HepG2 (cell line): ENCODE results near the gene SRCIN1. TPM values are rescaled to one million over a fixed set of nuclear protein-coding genes. Genes with fewer than 3 reads are reported as not detected.

Experiments
- ATAC-seq: fragments of 200-7000 bp; cut with Tn5 transposase; 3 replicates; pipeline ENCODE4 v1.9.1; 2020; ENCODE audit warnings: mild to moderate bottlenecking, moderate library complexity
- BruUV-seq: library from RNA; stranded (reverse); fragments of 400-500 nt; replicated peaks from 2 replicates; lab custom pipeline; 2021; lab: Mats Ljungman, UMichigan
- CTCF ChIA-PET: fragments of 300-600 bp; formaldehyde crosslinking; extraction: SDS; loops from one replicate; lab custom pipeline; 2021; ENCODE audit warnings: low total read pairs, inconsistent platforms, low intra/inter-chr PET ratio; lab: Yijun Ruan, JAX
- POLR2A ChIA-PET: fragments of 350-600 bp; sonication (Branson Sonifier 250); formaldehyde crosslinking; loops from one replicate; lab custom pipeline; 2020; ENCODE audit warnings: antibody characterized with exemption, inconsistent platforms; lab: Yijun Ruan, JAX
- DNase-seq: peaks from one replicate; pipeline ENCODE4 v3.0.0-alpha.2; 2015; ENCODE audit warnings: low spot score
- FAIRE-seq: peaks from 3 replicates; lab custom pipeline; 2011; peaks lifted over from hg19 to GRCh38; lab: Jason Lieb, UNC
- H2AFZ ChIP-seq: one replicate; pipeline ENCODE4 v1.6.1; 2011; ENCODE audit warnings: low read length, inconsistent platforms
- H3K27ac ChIP-seq: fragments of 300-600 bp; 3 replicates; pipeline ENCODE4 v1.8.0; 2011; ENCODE audit warnings: mixed run types, mild to moderate bottlenecking, mixed read lengths, low read length, inconsistent platforms; ENCODE audit not compliant: insufficient read depth; ENCODE audit errors: extremely low read length
- H3K27me3 ChIP-seq, 2 experiments: fragments of 200-600 bp in 1 of 2; 2 replicates in 1 of 2; 3 replicates in 1 of 2; pipeline versions ENCODE4 v1.6.0 to v1.8.0; 2011; ENCODE audit warnings: low read length in 2 of 2, mild to moderate bottlenecking in 2 of 2, moderate library complexity in 2 of 2, inconsistent platforms in 1 of 2; ENCODE audit not compliant: insufficient read depth in 2 of 2, control insufficient read depth in 1 of 2
- H3K36me3 ChIP-seq, 2 experiments: fragments of 200-600 bp in 1 of 2; replicated peaks in 1 of 2; 2 replicates in 1 of 2; 3 replicates in 1 of 2; pipeline versions ENCODE4 v1.5.1 to v1.8.0; 2011; ENCODE audit warnings: low read length in 2 of 2, inconsistent platforms in 1 of 2; ENCODE audit not compliant: insufficient read depth in 2 of 2, control insufficient read depth in 1 of 2
- H3K4me1 ChIP-seq: 2 replicates; pipeline ENCODE4 v1.5.1; 2012; ENCODE audit warnings: low read length, inconsistent platforms; ENCODE audit not compliant: insufficient read depth
- H3K4me2 ChIP-seq: 2 replicates; pipeline ENCODE4 v1.6.0; 2011; ENCODE audit warnings: low read depth, low read length, inconsistent platforms
- H3K4me3 ChIP-seq, 3 experiments: fragments of 200-600 bp in 1 of 3; sonication (generic), shearing (Covaris generic) in 1 of 3; replicated peaks in 1 of 3; 2 replicates each; pipeline ENCODE4 v1.5.1; 2011 to 2016; ENCODE audit warnings: low read length in 3 of 3, inconsistent platforms in 2 of 3, low read depth in 2 of 3, mild to moderate bottlenecking in 2 of 3, control low read depth in 1 of 3, mixed read lengths in 1 of 3; ENCODE audit not compliant: insufficient read depth in 1 of 3
- H3K79me2 ChIP-seq: one replicate; pipeline ENCODE4 v1.6.1; 2011; ENCODE audit warnings: low read length, inconsistent platforms; ENCODE audit not compliant: insufficient read depth
- H3K9ac ChIP-seq: 2 replicates; pipeline ENCODE4 v1.6.0; 2011; ENCODE audit warnings: mild to moderate bottlenecking, low read depth, low read length, inconsistent platforms; ENCODE audit not compliant: insufficient read depth
- H3K9me3 ChIP-seq: 2 replicates; pipeline ENCODE4 v1.5.1; 2012; ENCODE audit warnings: mild to moderate bottlenecking, low read length
- H4K20me1 ChIP-seq: 2 replicates; pipeline ENCODE4 v1.6.0; 2011; ENCODE audit warnings: inconsistent platforms, mild to moderate bottlenecking, low read length, moderate library complexity; ENCODE audit not compliant: insufficient read depth
- BORCS8-MEF2B ChIP-seq: sonication (generic); formaldehyde crosslinking; IDR thresholded peaks from 2 replicates; pipeline ENCODE4 v1.8.0; 2022; ENCODE audit warnings: mild to moderate bottlenecking, missing genetic modification reagents
- CBX2 ChIP-seq, 2 experiments: fragments of 200-600 bp in 1 of 2; sonication (generic); formaldehyde crosslinking in 1 of 2; IDR thresholded peaks; 2 replicates each; pipeline versions ENCODE4 v1.7.0 to v1.8.1; 2018 to 2022; ENCODE audit warnings: low read depth in 2 of 2, low read length in 1 of 2, mild to moderate bottlenecking in 1 of 2, missing genetic modification reagents in 1 of 2
- FOXP1 ChIP-seq, 2 experiments: fragments of 450-650 bp in 1 of 2; IDR thresholded peaks; 2 replicates each; pipeline ENCODE4 v1.6.1; 2017 to 2018; ENCODE audit warnings: antibody characterized with exemption in 1 of 2
- ISL2 ChIP-seq: sonication (generic); formaldehyde crosslinking; IDR thresholded peaks from 2 replicates; pipeline ENCODE4 v1.5.0; 2020; ENCODE audit warnings: missing genetic modification reagents
- NAIF1 ChIP-seq: sonication (generic); formaldehyde crosslinking; IDR thresholded peaks from 2 replicates; pipeline ENCODE4 v1.5.0; 2020; ENCODE audit warnings: mild to moderate bottlenecking, missing genetic modification reagents, borderline replicate concordance
- PRMT3 ChIP-seq: sonication (generic); formaldehyde crosslinking; IDR thresholded peaks from 2 replicates; pipeline ENCODE4 v1.8.1; 2022; ENCODE audit warnings: low read depth, mild to moderate bottlenecking, moderate library complexity, missing genetic modification reagents, borderline replicate concordance
- SP1 ChIP-seq, 2 experiments: fragments of 450-650 bp in 1 of 2; sonication (generic) in 1 of 2; formaldehyde crosslinking in 1 of 2; IDR thresholded peaks; 2 replicates each; pipeline versions ENCODE4 v1.4.0 to v1.6.1; 2016 to 2020; ENCODE audit warnings: missing genetic modification reagents in 1 of 2
- WIZ ChIP-seq: sonication (generic); formaldehyde crosslinking; IDR thresholded peaks from 2 replicates; pipeline ENCODE4 v1.5.1; 2020; ENCODE audit warnings: mild to moderate bottlenecking, missing genetic modification reagents
- ZBTB21 ChIP-seq: sonication (generic); formaldehyde crosslinking; IDR thresholded peaks from 2 replicates; pipeline ENCODE4 v1.4.0; 2020; ENCODE audit warnings: missing genetic modification reagents
- ZNF33A ChIP-seq: sonication (generic); formaldehyde crosslinking; IDR thresholded peaks from 2 replicates; pipeline ENCODE4 v1.5.1; 2020; ENCODE audit warnings: missing genetic modification reagents, mild to moderate bottlenecking, moderate library complexity, borderline replicate concordance
- ZNF652 ChIP-seq: IDR thresholded peaks from 2 replicates; pipeline ENCODE4 v1.6.1; 2016; ENCODE audit warnings: low read depth, borderline replicate concordance
- ZNF780A ChIP-seq: sonication (generic); formaldehyde crosslinking; IDR thresholded peaks from 2 replicates; pipeline ENCODE4 v1.8.0; 2022; ENCODE audit warnings: mild to moderate bottlenecking, missing genetic modification reagents, moderate library complexity
- WGBS: methylation state at CpG from one replicate; pipeline ENCODE4 v1.1.6; 2017; ENCODE audit warnings: low lambda C conversion rate; 5-methylcytosine and 5-hydroxymethylcytosine counted together
- in situ Hi-C: cut with HindIII; loops from 2 replicates; pipeline ENCODE4 v1.10.0; 2017; ENCODE audit warnings: low pct_unique_long_range_greater_than_20kb; ENCODE audit not compliant: extremely low pct_ligation_motif_present
- intact Hi-C: fragments of 100-400 bp; cut with micrococcal nuclease; formaldehyde crosslinking; loops from one replicate; pipeline ENCODE4 v1.10.0; 2022; ENCODE audit not compliant: unreplicated experiment
- polyA plus RNA-seq, 8 experiments: library from polyadenylated mRNA; depleted of rRNA in 3 of 8; stranded (reverse) in 7 of 8; unstranded in 1 of 8; fragments of >200 nt; fragmentation: Illumina TruSeq in 4 of 8; extraction: Trizol in 4 of 8; gene quantifications; 2 replicates each; pipeline versions ENCODE4 v1.2.1 to v1.2.3, GENCODE V29; 2011 to 2016; ENCODE audit warnings: low read depth in 4 of 8, missing spikeins in 1 of 8, mixed read lengths in 1 of 8; ENCODE audit not compliant: insufficient read depth in 1 of 8
- total RNA-seq, 5 experiments: library from RNA; depleted of rRNA; stranded (reverse); fragments of >200 nt; fragmentation: Illumina TruSeq; extraction: Trizol; gene quantifications; 2 replicates each; pipeline ENCODE4 v1.2.3, GENCODE V29; 2016; ENCODE audit warnings: low read depth in 1 of 5
- TF ChIP-seq, protein P1 (sequence below): IDR thresholded peaks from 2 replicates; pipeline ENCODE4 v1.6.1; 2016
- TF ChIP-seq, protein P2 (sequence below): sonication (generic); formaldehyde crosslinking; IDR thresholded peaks from 2 replicates; pipeline ENCODE4 v1.5.1; 2020; ENCODE audit warnings: missing genetic modification reagents, mild to moderate bottlenecking, borderline replicate concordance
- TF ChIP-seq, protein P3 (sequence below): sonication (generic); formaldehyde crosslinking; IDR thresholded peaks from 2 replicates; pipeline ENCODE4 v1.5.1; 2020; ENCODE audit warnings: mild to moderate bottlenecking, missing genetic modification reagents, borderline replicate concordance
- TF ChIP-seq, protein P4 (sequence below): sonication (generic); formaldehyde crosslinking; IDR thresholded peaks from 2 replicates; pipeline ENCODE4 v1.5.0; 2020; ENCODE audit warnings: missing genetic modification reagents

Gene SRCIN1
- total and polyA plus RNA-seq, 2 of the 13 experiments (the other 11 are each of a cell fraction or from before 2014, with no cell fraction given) = 1.2 to 9.6 TPM

DNA sequence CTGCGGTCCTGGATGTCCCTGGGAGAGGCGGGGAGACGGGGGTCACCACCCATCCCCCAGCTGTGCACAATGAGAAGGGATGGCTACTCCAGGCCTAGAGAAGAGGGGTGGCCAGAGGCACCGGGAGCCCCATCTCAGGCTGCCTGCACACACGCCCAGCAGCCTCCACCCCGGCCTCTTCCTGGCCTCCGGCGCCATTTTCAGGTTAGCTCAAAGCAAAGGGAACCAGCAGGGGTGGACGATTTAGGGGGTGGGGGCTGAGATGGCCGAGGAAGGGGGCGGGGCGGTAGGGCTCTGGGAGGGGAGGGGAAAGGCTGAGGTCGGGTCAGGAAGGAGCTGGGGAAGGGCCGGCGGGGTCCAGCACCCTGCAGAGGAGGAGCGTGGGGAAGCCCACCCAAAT, 42.8 kb downstream of the SRCIN1 start:
- Histone ChIP-seq H3K9me3 (no peaks in the 10 kb centered on the region), H3K27me3 (peaks cover 2 to 8% of the 10 kb centered on the region in 2 experiments; a peak in 2 of 5 replicates), H3K79me2 (no peaks in the 10 kb centered on the region), H3K4me1 (peaks cover 30% of the 10 kb centered on the region), H3K27ac (no peak overlapping the region), H3K9ac (no peak overlapping the region), H3K4me3 (no peak overlapping the region), H4K20me1 (no peaks in the 10 kb centered on the region; the same call in 1 of the 2 replicates), H2AFZ (no peak overlapping the region), H3K36me3 (no peaks in the 10 kb centered on the region), H3K4me2 (no peak overlapping the region)
- in situ Hi-C loops (no loop called here), intact Hi-C loops (no loop called here)
- DNase-seq (no peak), ATAC-seq (no peak), FAIRE-seq (no peak)
- CTCF ChIA-PET = no interaction called here
- POLR2A ChIA-PET = interaction anchor here (1.2 kb wide), 1 partner anchor 94 kb away, joined by 3 read pairs; no protein-coding TSS in a partner anchor
- 78% methylated on average over 16 of the region's 16 CpGs for WGBS
- TF ChIP-seq SP1 (IDR thresholded peaks at IDR 0.05) (no peak), SP1 (CRISPR knock-in tag; IDR thresholded peaks at IDR 0.05) (no peak), ZNF780A (CRISPR knock-in tag) (no peak), PRMT3 (CRISPR knock-in tag) (no peak), CBX2 (IDR thresholded peaks at IDR 0.05; ENCODE audit: low read depth, low read length) (no peak), CBX2 (CRISPR knock-in tag; IDR thresholded peaks at IDR 0.05; ENCODE audit: low read depth) (no peak), FOXP1 (IDR thresholded peaks at IDR 0.05) (no peak), FOXP1 (CRISPR knock-in tag; IDR thresholded peaks at IDR 0.05) (no peak), ZNF652 (CRISPR knock-in tag) (no peak), BORCS8-MEF2B (CRISPR knock-in tag) (no peak), ZBTB21 (CRISPR knock-in tag) (no peak), WIZ (CRISPR knock-in tag) (no peak), ZNF33A (CRISPR knock-in tag) (no peak), ISL2 (CRISPR knock-in tag) (no peak), NAIF1 (no peak)
- TF ChIP-seq, protein P1, sequence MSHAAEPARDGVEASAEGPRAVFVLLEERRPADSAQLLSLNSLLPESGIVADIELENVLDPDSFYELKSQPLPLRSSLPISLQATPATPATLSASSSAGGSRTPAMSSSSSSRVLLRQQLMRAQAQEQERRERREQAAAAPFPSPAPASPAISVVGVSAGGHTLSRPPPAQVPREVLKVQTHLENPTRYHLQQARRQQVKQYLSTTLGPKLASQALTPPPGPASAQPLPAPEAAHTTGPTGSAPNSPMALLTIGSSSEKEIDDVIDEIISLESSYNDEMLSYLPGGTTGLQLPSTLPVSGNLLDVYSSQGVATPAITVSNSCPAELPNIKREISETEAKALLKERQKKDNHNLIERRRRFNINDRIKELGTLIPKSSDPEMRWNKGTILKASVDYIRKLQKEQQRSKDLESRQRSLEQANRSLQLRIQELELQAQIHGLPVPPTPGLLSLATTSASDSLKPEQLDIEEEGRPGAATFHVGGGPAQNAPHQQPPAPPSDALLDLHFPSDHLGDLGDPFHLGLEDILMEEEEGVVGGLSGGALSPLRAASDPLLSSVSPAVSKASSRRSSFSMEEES (CRISPR knock-in tag) = no peak
- TF ChIP-seq, protein P2, sequence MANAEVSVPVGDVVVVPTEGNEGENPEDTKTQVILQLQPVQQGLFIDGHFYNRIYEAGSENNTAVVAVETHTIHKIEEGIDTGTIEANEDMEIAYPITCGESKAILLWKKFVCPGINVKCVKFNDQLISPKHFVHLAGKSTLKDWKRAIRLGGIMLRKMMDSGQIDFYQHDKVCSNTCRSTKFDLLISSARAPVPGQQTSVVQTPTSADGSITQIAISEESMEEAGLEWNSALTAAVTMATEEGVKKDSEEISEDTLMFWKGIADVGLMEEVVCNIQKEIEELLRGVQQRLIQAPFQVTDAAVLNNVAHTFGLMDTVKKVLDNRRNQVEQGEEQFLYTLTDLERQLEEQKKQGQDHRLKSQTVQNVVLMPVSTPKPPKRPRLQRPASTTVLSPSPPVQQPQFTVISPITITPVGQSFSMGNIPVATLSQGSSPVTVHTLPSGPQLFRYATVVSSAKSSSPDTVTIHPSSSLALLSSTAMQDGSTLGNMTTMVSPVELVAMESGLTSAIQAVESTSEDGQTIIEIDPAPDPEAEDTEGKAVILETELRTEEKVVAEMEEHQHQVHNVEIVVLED (CRISPR knock-in tag) = no peak
- TF ChIP-seq, protein P3, sequence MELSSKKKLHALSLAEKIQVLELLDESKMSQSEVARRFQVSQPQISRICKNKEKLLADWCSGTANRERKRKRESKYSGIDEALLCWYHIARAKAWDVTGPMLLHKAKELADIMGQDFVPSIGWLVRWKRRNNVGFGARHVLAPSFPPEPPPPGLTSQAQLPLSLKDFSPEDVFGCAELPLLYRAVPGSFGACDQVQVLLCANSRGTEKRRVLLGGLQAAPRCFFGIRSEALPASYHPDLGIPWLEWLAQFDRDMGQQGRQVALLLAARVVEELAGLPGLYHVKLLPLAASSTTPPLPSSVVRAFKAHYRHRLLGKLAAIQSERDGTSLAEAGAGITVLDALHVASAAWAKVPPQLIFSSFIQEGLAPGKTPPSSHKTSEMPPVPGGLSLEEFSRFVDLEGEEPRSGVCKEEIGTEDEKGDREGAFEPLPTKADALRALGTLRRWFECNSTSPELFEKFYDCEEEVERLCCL = no peak
- TF ChIP-seq, protein P4, sequence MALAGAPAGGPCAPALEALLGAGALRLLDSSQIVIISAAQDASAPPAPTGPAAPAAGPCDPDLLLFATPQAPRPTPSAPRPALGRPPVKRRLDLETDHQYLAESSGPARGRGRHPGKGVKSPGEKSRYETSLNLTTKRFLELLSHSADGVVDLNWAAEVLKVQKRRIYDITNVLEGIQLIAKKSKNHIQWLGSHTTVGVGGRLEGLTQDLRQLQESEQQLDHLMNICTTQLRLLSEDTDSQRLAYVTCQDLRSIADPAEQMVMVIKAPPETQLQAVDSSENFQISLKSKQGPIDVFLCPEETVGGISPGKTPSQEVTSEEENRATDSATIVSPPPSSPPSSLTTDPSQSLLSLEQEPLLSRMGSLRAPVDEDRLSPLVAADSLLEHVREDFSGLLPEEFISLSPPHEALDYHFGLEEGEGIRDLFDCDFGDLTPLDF (CRISPR knock-in tag) = no peak
- BruUV-seq = no TSS peak
